Measurements from ENCODE around the gene HES3.

The HES3 gene

DNA sequence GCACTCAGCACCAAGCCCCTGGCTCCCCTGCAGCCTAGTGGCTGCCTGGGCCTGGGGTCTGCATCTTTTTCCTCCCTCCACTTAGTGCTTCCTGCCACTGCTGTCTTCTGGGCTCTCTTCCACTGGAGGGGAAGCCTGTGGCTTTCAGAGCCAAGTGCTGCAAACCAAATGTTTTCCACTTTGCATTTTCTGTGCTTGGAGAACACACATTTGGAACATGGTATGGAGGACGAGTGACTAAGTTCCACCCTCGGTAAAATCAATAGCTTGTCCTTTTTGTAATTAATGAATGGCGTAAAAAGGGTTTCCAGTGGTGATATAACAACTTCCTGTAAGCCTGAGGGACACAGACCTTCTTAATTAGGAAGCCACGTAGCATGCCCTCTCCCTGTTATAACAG lies 27.0 kb downstream of the HES3 start:
- no peaks in the 10 kb centered on the region for H3K4me1 ChIP-seq (ENCODE audit: low read length)
- H3K9ac ChIP-seq (ENCODE audit: low read length), result no peak overlapping the region
- H3K36me3 ChIP-seq (replicated peaks; ENCODE audit: low read depth, low read length), result no peaks in the 10 kb centered on the region
- H3K27ac ChIP-seq (ENCODE audit: low read length), result no peak overlapping the region
- no peak for TF ChIP-seq EZH2phosphoT487 (IDR thresholded peaks at IDR 0.05; ENCODE audit: low read depth)
- no peak overlapping the region for H3K4me2 ChIP-seq (ENCODE audit: low read length)
- H4K20me1 ChIP-seq (ENCODE audit: insufficient read depth, low read length), result no peaks in the 10 kb centered on the region
- no peaks in the 10 kb centered on the region for H3K27me3 ChIP-seq (ENCODE audit: low read depth, low read length)
- no peaks in the 10 kb centered on the region for H3K9me3 ChIP-seq (ENCODE audit: insufficient read depth, low read length)
- H2AFZ ChIP-seq (ENCODE audit: low read depth, low read length), result no peak overlapping the region
- H3K4me3 ChIP-seq (ENCODE audit: low read length), result no peak overlapping the region
- no peaks in the 10 kb centered on the region for H3K79me2 ChIP-seq (ENCODE audit: low read length)

- no peak overlapping the region for H2AFZ ChIP-seq (ENCODE audit: low read depth, low read length)
- no peak overlapping the region for H3K4me3 ChIP-seq (ENCODE audit: low read length)
- no peaks in the 10 kb centered on the region for H3K9me3 ChIP-seq (ENCODE audit: insufficient read depth, low read length)
- no peaks in the 10 kb centered on the region for H3K36me3 ChIP-seq (replicated peaks; ENCODE audit: low read depth, low read length)
- H3K4me2 ChIP-seq (ENCODE audit: low read length), result no peak overlapping the region
- H3K27me3 ChIP-seq (ENCODE audit: low read depth, low read length), result no peaks in the 10 kb centered on the region
- no peak overlapping the region for H3K27ac ChIP-seq (ENCODE audit: low read length)
- TF ChIP-seq EZH2phosphoT487 (IDR thresholded peaks at IDR 0.05; ENCODE audit: low read depth) (no peak), CTCF (IDR thresholded peaks at IDR 0.05; ENCODE audit: low read depth, low read length) (no peak)
- H3K9ac ChIP-seq (ENCODE audit: low read length), result no peak overlapping the region
- no peaks in the 10 kb centered on the region for H4K20me1 ChIP-seq (ENCODE audit: insufficient read depth, low read length)
- no peaks in the 10 kb centered on the region for H3K79me2 ChIP-seq (ENCODE audit: low read length)
- no peaks in the 10 kb centered on the region for H3K4me1 ChIP-seq (ENCODE audit: low read length)
Measured at GRCh38 chr1:6271554-6271953, 27.6 kb downstream of the HES3 start.

GRCh38 chr1:6272452-6272851 lies 28.5 kb downstream of the HES3 start:
- H3K27ac ChIP-seq (ENCODE audit: low read length), result no peak overlapping the region
- H3K79me2 ChIP-seq (ENCODE audit: low read length), result no peaks in the 10 kb centered on the region
- H3K36me3 ChIP-seq (replicated peaks; ENCODE audit: low read depth, low read length), result no peaks in the 10 kb centered on the region
- H3K4me1 ChIP-seq (ENCODE audit: low read length), result no peaks in the 10 kb centered on the region
- no peak overlapping the region for H2AFZ ChIP-seq (ENCODE audit: low read depth, low read length)
- H3K9ac ChIP-seq (ENCODE audit: low read length), result no peak overlapping the region
- no peak overlapping the region for H3K4me2 ChIP-seq (ENCODE audit: low read length)
- H4K20me1 ChIP-seq (ENCODE audit: insufficient read depth, low read length), result no peaks in the 10 kb centered on the region
- H3K4me3 ChIP-seq (ENCODE audit: low read length), result no peak overlapping the region
- TF ChIP-seq CTCF (IDR thresholded peaks at IDR 0.05; ENCODE audit: low read depth, low read length) (no peak), EZH2phosphoT487 (IDR thresholded peaks at IDR 0.05; ENCODE audit: low read depth) (no peak)
- H3K27me3 ChIP-seq (ENCODE audit: low read depth, low read length), result no peaks in the 10 kb centered on the region
- H3K9me3 ChIP-seq (ENCODE audit: insufficient read depth, low read length), result no peaks in the 10 kb centered on the region

DNA sequence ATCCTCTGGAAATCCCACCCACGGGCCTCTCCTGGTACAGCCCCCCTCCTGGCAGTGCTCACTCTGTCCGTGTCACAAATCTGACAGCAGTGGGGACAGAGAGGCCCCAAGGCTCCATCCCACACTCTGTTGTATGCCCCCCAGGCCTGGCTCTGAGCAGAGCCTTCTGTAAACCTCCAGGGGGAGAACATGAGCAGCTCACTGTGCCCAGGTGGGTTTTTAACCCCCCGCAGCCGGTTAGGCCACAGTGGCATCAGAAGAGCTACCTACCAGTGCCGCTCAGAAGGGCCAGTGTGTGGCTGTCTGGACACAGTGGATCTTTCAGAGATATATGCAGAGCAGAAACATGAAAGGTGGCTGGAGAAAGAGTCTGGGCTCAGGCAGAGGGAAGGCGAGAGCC lies 28.9 kb downstream of the HES3 start:
- H3K27me3 ChIP-seq (ENCODE audit: low read depth, low read length), result no peaks in the 10 kb centered on the region
- no peak overlapping the region for H3K4me2 ChIP-seq (ENCODE audit: low read length)
- H3K36me3 ChIP-seq (replicated peaks; ENCODE audit: low read depth, low read length), result no peaks in the 10 kb centered on the region
- H3K27ac ChIP-seq (ENCODE audit: low read length), result no peak overlapping the region
- no peaks in the 10 kb centered on the region for H3K9me3 ChIP-seq (ENCODE audit: insufficient read depth, low read length)
- H2AFZ ChIP-seq (ENCODE audit: low read depth, low read length), result no peak overlapping the region
- no peaks in the 10 kb centered on the region for H3K79me2 ChIP-seq (ENCODE audit: low read length)
- TF ChIP-seq CTCF (IDR thresholded peaks at IDR 0.05; ENCODE audit: low read depth, low read length) (no peak), EZH2phosphoT487 (IDR thresholded peaks at IDR 0.05; ENCODE audit: low read depth) (no peak)
- no peak overlapping the region for H3K9ac ChIP-seq (ENCODE audit: low read length)
- no peaks in the 10 kb centered on the region for H3K4me1 ChIP-seq (ENCODE audit: low read length)
- no peak overlapping the region for H3K4me3 ChIP-seq (ENCODE audit: low read length)
- no peaks in the 10 kb centered on the region for H4K20me1 ChIP-seq (ENCODE audit: insufficient read depth, low read length)

- H3K4me2 ChIP-seq (ENCODE audit: low read length), result no peak overlapping the region
- no peak overlapping the region for H3K4me3 ChIP-seq (ENCODE audit: low read length)
- no peaks in the 10 kb centered on the region for H3K36me3 ChIP-seq (replicated peaks; ENCODE audit: low read depth, low read length)
- H3K9ac ChIP-seq (ENCODE audit: low read length), result no peak overlapping the region
- no peaks in the 10 kb centered on the region for H3K9me3 ChIP-seq (ENCODE audit: insufficient read depth, low read length)
- no peak overlapping the region for H3K27ac ChIP-seq (ENCODE audit: low read length)
- no peak overlapping the region for H2AFZ ChIP-seq (ENCODE audit: low read depth, low read length)
- no peaks in the 10 kb centered on the region for H4K20me1 ChIP-seq (ENCODE audit: insufficient read depth, low read length)
- H3K4me1 ChIP-seq (ENCODE audit: low read length), result no peaks in the 10 kb centered on the region
- H3K27me3 ChIP-seq (ENCODE audit: low read depth, low read length), result no peaks in the 10 kb centered on the region
- no peaks in the 10 kb centered on the region for H3K79me2 ChIP-seq (ENCODE audit: low read length)
- TF ChIP-seq EZH2phosphoT487 (IDR thresholded peaks at IDR 0.05; ENCODE audit: low read depth), result no peak
- TF ChIP-seq CTCF (IDR thresholded peaks at IDR 0.05; ENCODE audit: low read depth, low read length), result no peak
Measured at GRCh38 chr1:6273380-6273891, 29.5 kb downstream of the HES3 start.

Data from OCI-LY3 (cell line).